Aorta (tissue), 5 donors: Measurements from ENCODE around the gene BACE2. TPM values are rescaled to one million over a fixed set of nuclear protein-coding genes. Genes with fewer than 3 reads are reported as not detected.

ENCODE experiments used
- ATAC-seq: fragments of 200-7000 bp; cut with Tn5 transposase; one replicate; pipeline ENCODE4 v1.9.1; 2022; ENCODE audit warnings: moderate library complexity; ENCODE audit not compliant: low FRiP score
- DNase-seq, 2 donors: peaks; one replicate each; pipeline ENCODE4 v3.0.0-alpha.2; 2020
- H3K27ac ChIP-seq, 2 donors: one replicate each; pipeline ENCODE4 v1.5.1; 2013; ENCODE audit warnings: low read length in 2 of 2, mild to moderate bottlenecking in 2 of 2, moderate library complexity in 2 of 2, control low read depth in 1 of 2, inconsistent platforms in 1 of 2, low read depth in 1 of 2
- H3K27me3 ChIP-seq, 2 donors: one replicate each; pipeline ENCODE4 v1.6.1; 2013; ENCODE audit warnings: control low read depth in 1 of 2, low read length in 1 of 2, mild to moderate bottlenecking in 1 of 2, moderate library complexity in 1 of 2; ENCODE audit not compliant: insufficient read depth in 2 of 2, control insufficient read depth in 1 of 2
- H3K36me3 ChIP-seq, 2 donors: one replicate each; pipeline ENCODE4 v1.6.1; 2013; ENCODE audit warnings: control low read depth in 1 of 2, low read length in 1 of 2, mild to moderate bottlenecking in 1 of 2; ENCODE audit not compliant: insufficient read depth in 2 of 2, control insufficient read depth in 1 of 2
- H3K4me1 ChIP-seq, 2 donors: one replicate each; pipeline ENCODE4 v1.6.1; 2013; ENCODE audit warnings: low read length in 2 of 2, control low read depth in 1 of 2, mild to moderate bottlenecking in 1 of 2, moderate library complexity in 1 of 2; ENCODE audit not compliant: insufficient read depth in 2 of 2, control insufficient read depth in 1 of 2
- H3K4me3 ChIP-seq, 2 donors: one replicate each; pipeline ENCODE4 v1.5.1; 2013; ENCODE audit warnings: low read length in 2 of 2, control low read depth in 1 of 2, mild to moderate bottlenecking in 1 of 2
- H3K9me3 ChIP-seq: one replicate; pipeline ENCODE4 v1.6.1; 2013; ENCODE audit warnings: mild to moderate bottlenecking, low read length; ENCODE audit not compliant: control insufficient read depth
- WGBS, 2 donors: extraction: QIAGEN DNeasy Blood & Tissue Kit; methylation state at CpG; one replicate each; pipeline ENCODE4 v1.1.7; 2013; 5-methylcytosine and 5-hydroxymethylcytosine counted together
- intact Hi-C, 2 donors: fragments of 100-400 bp; cut with DNase I; formaldehyde crosslinking; loops; one replicate each; pipeline versions ENCODE4 v1.14.2 to v1.15.0; 2022
- polyA plus RNA-seq, 2 donors: library from polyadenylated mRNA; stranded (reverse); fragments of 200-250 nt; gene quantifications; one replicate each; pipeline ENCODE4 v1.2.3, GENCODE V29; 2013
- total RNA-seq, 2 donors: library from RNA; stranded (reverse); fragmentation: NEBNext Ultra II Directional; extraction: Animal tissue kit (Norgen Biotek cat#: 25700); gene quantifications; one replicate each; pipeline ENCODE4 v1.2.1, GENCODE V29; 2021
- donor health status: healthy with polysubstance abuse.
- donor health status: Bipolar disorder and iron deficiency.
- donor health status: DM: no; HTN: no; CAD: no.
- donor health status: DM: no; HTN: no; CAD: no.
- donor health status: DM: yes; HTN: yes; CAD: no.

Gene BACE2
- total and polyA plus RNA-seq, 4 donors, result 26.2 to 151 (median 66.9) TPM

- no peak overlapping the region for H3K27ac ChIP-seq
- intact Hi-C loops, result loop anchor here in 1 of 2 donors (5.0 kb wide), 3 partner anchors 160 to 495 kb away; no protein-coding TSS in a partner anchor
- no peaks in the 10 kb centered on the region for H3K4me1 ChIP-seq
- 44 to 60% methylated on average over 3 of the region's 3 CpGs for WGBS, 2 donors
- H3K9me3 ChIP-seq, result no peaks in the 10 kb centered on the region
- H3K36me3 ChIP-seq, result no peaks in the 10 kb centered on the region
- H3K27me3 ChIP-seq, result no peaks in the 10 kb centered on the region
- H3K4me3 ChIP-seq, result no peak overlapping the region
- DNase-seq, result no peak
- ATAC-seq, result no peak
Measured at GRCh38 chr21:41282412-41282811, 114.5 kb downstream of the BACE2 start.

GRCh38 chr21:41283211-41283818, 115.4 kb downstream of the BACE2 start:
- no peaks in the 10 kb centered on the region for H3K36me3 ChIP-seq
- no peak overlapping the region for H3K27ac ChIP-seq
- intact Hi-C loops, result loop anchor here in 1 of 2 donors (5.0 kb wide), 3 partner anchors 161 to 494 kb away; no protein-coding TSS in a partner anchor
- H3K27me3 ChIP-seq, result no peaks in the 10 kb centered on the region
- DNase-seq, result no peak
- 11 to 13% methylated on average over 8 of the region's 8 CpGs for WGBS, 2 donors
- no peak overlapping the region for H3K4me3 ChIP-seq
- no peaks in the 10 kb centered on the region for H3K9me3 ChIP-seq
- no peaks in the 10 kb centered on the region for H3K4me1 ChIP-seq
- peak; percentile 90 for ATAC-seq

GRCh38 chr21:41289431-41289830, 121.5 kb downstream of the BACE2 start:
- no peak for ATAC-seq
- no peaks in the 10 kb centered on the region for H3K36me3 ChIP-seq

GRCh38 chr21:41290106-41290799, 122.3 kb downstream of the BACE2 start:
- DNase-seq, result no peak
- ATAC-seq, result no peak
- H3K27me3 ChIP-seq, result no peaks in the 10 kb centered on the region
- H3K27ac ChIP-seq, result no peak overlapping the region
- intact Hi-C loops, result no loop called here
- WGBS, 2 donors, result 45 to 55% methylated on average over 24 of the region's 24 CpGs
- H3K4me3 ChIP-seq, result no peak overlapping the region
- no peaks in the 10 kb centered on the region for H3K4me1 ChIP-seq
- H3K9me3 ChIP-seq, result no peaks in the 10 kb centered on the region
- H3K36me3 ChIP-seq, result no peaks in the 10 kb centered on the region

More at GRCh38 chr21:41289431-41289830, 121.5 kb downstream of the BACE2 start:
- no peak overlapping the region for H3K27ac ChIP-seq
- H3K27me3 ChIP-seq, result no peaks in the 10 kb centered on the region
- no peaks in the 10 kb centered on the region for H3K9me3 ChIP-seq
- no peaks in the 10 kb centered on the region for H3K4me1 ChIP-seq
- intact Hi-C loops, result no loop called here
- 62 to 76% methylated on average over 13 of the region's 13 CpGs for WGBS, 2 donors
- no peak for DNase-seq
- no peak overlapping the region for H3K4me3 ChIP-seq

DNA sequence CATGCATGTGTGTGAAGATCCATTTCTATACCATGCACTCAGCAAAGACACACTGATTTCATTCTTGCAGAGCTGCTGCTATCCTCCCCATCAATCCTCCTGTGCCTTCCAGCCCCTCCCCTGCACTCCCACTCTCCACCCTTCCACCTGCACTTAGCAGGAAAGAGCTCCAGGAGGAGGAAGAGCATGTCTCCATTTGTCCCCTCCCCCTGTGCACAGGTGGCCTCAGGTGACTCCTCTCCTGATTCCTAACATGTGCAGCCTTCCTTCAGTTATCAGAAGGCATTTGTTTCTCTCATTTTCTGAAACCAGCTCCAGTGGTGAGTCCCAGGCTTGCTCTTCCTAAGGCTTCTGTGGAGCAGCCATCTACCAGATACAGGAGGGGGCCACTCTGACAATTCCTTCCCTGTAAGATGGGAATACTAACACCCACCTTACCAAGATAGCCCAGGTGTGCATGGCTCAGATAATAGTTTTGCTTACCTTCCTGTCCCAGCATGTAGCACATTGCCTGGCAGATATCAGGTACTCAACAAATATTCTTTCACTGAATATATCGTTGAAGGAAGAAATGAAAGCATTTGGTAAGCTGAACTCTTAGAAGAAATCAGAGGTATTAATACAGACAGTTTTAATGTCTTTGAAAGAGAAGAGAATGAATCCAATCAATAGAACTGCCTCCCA, 126.7 kb downstream of the BACE2 start:
- H3K36me3 ChIP-seq, result no peaks in the 10 kb centered on the region
- peaks cover 0 to 1% of the 10 kb centered on the region in 2 donors for H3K27me3 ChIP-seq
- no peaks in the 10 kb centered on the region for H3K9me3 ChIP-seq
- H3K27ac ChIP-seq, result no peak overlapping the region
- ATAC-seq (no peak), DNase-seq (no peak)
- H3K4me1 ChIP-seq, result no peaks in the 10 kb centered on the region
- no peak overlapping the region for H3K4me3 ChIP-seq
- 86 to 89% methylated on average over 1 of the region's 1 CpG for WGBS, 2 donors
- intact Hi-C loops, result no loop called here

- intact Hi-C loops, result no loop called here
- no peak for ATAC-seq
Measured at GRCh38 chr21:41295721-41296254, 127.8 kb downstream of the BACE2 start.

GRCh38 chr21:41302976-41303375, 135.0 kb downstream of the BACE2 start:
- H3K27me3 ChIP-seq, result no peaks in the 10 kb centered on the region
- intact Hi-C loops, result no loop called here
- H3K27ac ChIP-seq, result no peak overlapping the region
- WGBS, 2 donors, result 61 to 75% methylated on average over 1 of the region's 1 CpG
- no peak overlapping the region for H3K4me3 ChIP-seq
- DNase-seq (no peak), ATAC-seq (no peak)
- no peaks in the 10 kb centered on the region for H3K9me3 ChIP-seq
- H3K4me1 ChIP-seq, result no peaks in the 10 kb centered on the region
- no peaks in the 10 kb centered on the region for H3K36me3 ChIP-seq

More at GRCh38 chr21:41295721-41296254, 127.8 kb downstream of the BACE2 start:
- no peak for DNase-seq
- no peaks in the 10 kb centered on the region for H3K4me1 ChIP-seq
- no peak overlapping the region for H3K4me3 ChIP-seq
- H3K27me3 ChIP-seq, result peaks cover 0 to 1% of the 10 kb centered on the region in 2 donors
- H3K36me3 ChIP-seq, result no peaks in the 10 kb centered on the region
- H3K9me3 ChIP-seq, result no peaks in the 10 kb centered on the region
- H3K27ac ChIP-seq, result no peak overlapping the region
- WGBS, 2 donors, result 89 to 91% methylated on average over 4 of the region's 4 CpGs

DNA sequence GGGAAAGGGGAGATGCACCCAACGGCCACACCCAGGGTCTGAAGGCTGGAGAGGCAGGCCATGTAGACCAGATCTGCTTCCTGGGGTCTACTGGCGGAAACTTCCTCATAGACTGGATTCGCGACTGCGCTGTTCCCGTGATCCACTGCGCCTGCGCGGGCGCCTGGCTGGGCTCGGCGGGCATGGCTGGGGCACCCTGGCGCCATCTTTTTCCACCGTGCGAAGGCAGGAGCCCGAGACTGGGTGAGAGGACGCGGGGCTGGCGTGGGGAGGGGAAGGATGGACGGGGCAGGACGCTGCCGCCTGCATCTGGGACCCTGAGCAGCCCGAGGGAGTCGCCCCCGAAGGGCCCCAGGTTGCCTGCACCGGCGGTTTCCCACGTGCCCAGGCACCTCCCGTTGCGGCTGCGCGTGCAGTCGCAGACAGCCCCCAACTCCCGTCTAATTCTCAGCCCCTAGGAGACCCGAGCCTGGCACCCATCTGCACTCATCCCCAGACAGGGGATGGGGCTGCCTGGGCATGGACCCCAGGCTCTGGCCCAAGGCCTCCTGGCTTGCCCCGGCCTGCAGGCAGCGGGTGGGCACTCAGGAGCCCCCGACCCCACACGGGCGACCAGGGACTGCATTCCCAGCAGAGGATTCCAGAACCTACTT, 136.2 kb downstream of the BACE2 start:
- Histone ChIP-seq H3K4me1 (no peaks in the 10 kb centered on the region), H3K27me3 (no peaks in the 10 kb centered on the region), H3K27ac (no peak overlapping the region), H3K4me3 (no peak overlapping the region), H3K36me3 (no peaks in the 10 kb centered on the region), H3K9me3 (no peaks in the 10 kb centered on the region)
- 94 to 96% methylated on average over 37 to 40 of the region's 40 CpGs for WGBS, 2 donors
- DNase-seq (peak in 1 of 2 donors; percentile 63), ATAC-seq (no peak)
- intact Hi-C loops, result no loop called here
